Measurements from ENCODE around the gene MTPN.

MTPN gene

GRCh38 chr7:135981958-135982646 lies 4.9 kb upstream of the MTPN start:
- no peak for DNase-seq (ENCODE audit: low read depth)

- peak; percentile 63 for DNase-seq (ENCODE audit: low read depth)
Observed at GRCh38 chr7:135980665-135981180, 3.6 kb upstream of the MTPN start.

GRCh38 chr7:135980012-135980551 lies 2.9 kb upstream of the MTPN start:
- DNase-seq (ENCODE audit: low read depth), result no peak

GRCh38 chr7:135979471-135980011 lies 2.4 kb upstream of the MTPN start:
- DNase-seq (ENCODE audit: low read depth), result no peak

GRCh38 chr7:135978624-135979023 lies 1.5 kb upstream of the MTPN start:
- DNase-seq (ENCODE audit: low read depth), result no peak

GRCh38 chr7:135977742-135978066 lies 545 bp upstream of the MTPN start:
- DNase-seq (ENCODE audit: low read depth), result no peak

GRCh38 chr7:135976312-135977006 lies 700 bp downstream of the MTPN start:
- peak; percentile 39 for DNase-seq (ENCODE audit: low read depth)

GRCh38 chr7:135975166-135975565 lies 2.0 kb downstream of the MTPN start:
- no peak for DNase-seq (ENCODE audit: low read depth)

- no peak for DNase-seq (ENCODE audit: low read depth)
Observed at GRCh38 chr7:135974667-135975066, 2.5 kb downstream of the MTPN start.

- DNase-seq (ENCODE audit: low read depth), result no peak
Observed at GRCh38 chr7:135971366-135971725, 5.8 kb downstream of the MTPN start.

GRCh38 chr7:135970682-135971365 lies 6.3 kb downstream of the MTPN start:
- DNase-seq (ENCODE audit: low read depth), result no peak

- DNase-seq (ENCODE audit: low read depth), result no peak
Observed at GRCh38 chr7:135970045-135970444, 7.1 kb downstream of the MTPN start.

GRCh38 chr7:135966341-135967043 lies 10.7 kb downstream of the MTPN start:
- no peak for DNase-seq (ENCODE audit: low read depth)

- no peak for DNase-seq (ENCODE audit: low read depth)
Observed at GRCh38 chr7:135965602-135966001, 11.6 kb downstream of the MTPN start.

GRCh38 chr7:135964791-135965190 lies 12.4 kb downstream of the MTPN start:
- no peak for DNase-seq (ENCODE audit: low read depth)

GRCh38 chr7:135964274-135964673 lies 12.9 kb downstream of the MTPN start:
- no peak for DNase-seq (ENCODE audit: low read depth)

GRCh38 chr7:135962802-135963201 lies 14.4 kb downstream of the MTPN start:
- no peak for DNase-seq (ENCODE audit: low read depth)

- DNase-seq (ENCODE audit: low read depth), result no peak
Observed at GRCh38 chr7:135960709-135961451, 16.3 kb downstream of the MTPN start.

- DNase-seq (ENCODE audit: low read depth), result no peak
Observed at GRCh38 chr7:135959646-135960363, 17.4 kb downstream of the MTPN start.

GRCh38 chr7:135958173-135958572 lies 19.0 kb downstream of the MTPN start:
- DNase-seq (ENCODE audit: low read depth), result no peak

- DNase-seq (ENCODE audit: low read depth), result no peak
Observed at GRCh38 chr7:135957627-135958026, 19.5 kb downstream of the MTPN start.
